Neural progenitor cell (in vitro differentiated cells): Measurements from ENCODE around the gene FBXO44. TPM values are rescaled to one million over a fixed set of nuclear protein-coding genes. Genes with fewer than 3 reads are reported as not detected.
A peak's percentile ranks its signal among the peaks of the same experiment; 100 is the strongest.

Source experiments
- DNase-seq: peaks from one replicate; pipeline ENCODE4 v3.0.0-alpha.2; 2016; ENCODE audit warnings: low spot score
- H2AFZ ChIP-seq: fragments of 200-600 bp; sonication (generic); replicated peaks from 2 replicates; pipeline ENCODE4 v1.6.1; 2016; ENCODE audit warnings: antibody characterized with exemption
- H3F3A ChIP-seq: fragments of 200-600 bp; sonication (generic); 2 replicates; pipeline ENCODE4 v1.6.1; 2016; ENCODE audit warnings: antibody characterized with exemption, low read depth
- H3K27ac ChIP-seq: fragments of 200-600 bp; sonication (generic); 2 replicates; pipeline ENCODE4 v1.5.1; 2016; ENCODE audit warnings: mild to moderate bottlenecking
- H3K27me3 ChIP-seq: fragments of 200-600 bp; sonication (generic); 2 replicates; pipeline ENCODE4 v1.6.1; 2016; ENCODE audit warnings: mild to moderate bottlenecking, moderate library complexity
- H3K36me3 ChIP-seq: fragments of 200-600 bp; sonication (generic); 2 replicates; pipeline ENCODE4 v1.5.1; 2016
- H3K4me1 ChIP-seq: fragments of 200-600 bp; sonication (generic); 2 replicates; pipeline ENCODE4 v1.6.1; 2016; ENCODE audit warnings: mixed run types
- H3K4me2 ChIP-seq: fragments of 200-600 bp; sonication (generic); 2 replicates; pipeline ENCODE4 v1.6.1; 2016
- H3K4me3 ChIP-seq: fragments of 200-600 bp; sonication (generic); 2 replicates; pipeline ENCODE4 v1.5.1; 2016
- H3K79me2 ChIP-seq: fragments of 200-600 bp; sonication (generic); 2 replicates; pipeline ENCODE4 v1.6.1; 2016; ENCODE audit warnings: low read depth
- H3K9ac ChIP-seq: fragments of 200-600 bp; sonication (generic); 2 replicates; pipeline ENCODE4 v1.6.1; 2016
- H3K9me3 ChIP-seq: fragments of 200-600 bp; sonication (generic); 2 replicates; pipeline ENCODE4 v1.5.1; 2016; ENCODE audit warnings: low read depth
- H4K20me1 ChIP-seq: fragments of 200-600 bp; sonication (generic); 2 replicates; pipeline ENCODE4 v1.6.1; 2016; ENCODE audit warnings: low read depth
- H3K27ac Mint-ChIP-seq: 3 replicates; pipeline ENCODE4 v1.8.0; 2021; ENCODE audit warnings: mixed read lengths
- H3K27me3 Mint-ChIP-seq: 2 replicates; pipeline ENCODE4 v1.8.0; 2022; ENCODE audit warnings: low read depth, mild to moderate bottlenecking, inconsistent platforms, moderate library complexity, mixed read lengths; ENCODE audit not compliant: insufficient read depth
- H3K36me3 Mint-ChIP-seq: 3 replicates; pipeline ENCODE4 v1.8.0; 2021; ENCODE audit warnings: mixed read lengths
- H3K4me1 Mint-ChIP-seq: 3 replicates; pipeline ENCODE4 v1.8.0; 2021; ENCODE audit warnings: mixed read lengths
- H3K4me3 Mint-ChIP-seq: 3 replicates; pipeline ENCODE4 v1.8.0; 2021; ENCODE audit warnings: mild to moderate bottlenecking, moderate library complexity, mixed read lengths
- H3K9me3 Mint-ChIP-seq: 3 replicates; pipeline ENCODE4 v1.8.0; 2020; ENCODE audit warnings: mixed read lengths
- EZH2 ChIP-seq: fragments of 200-600 bp; sonication (generic); IDR thresholded peaks from 2 replicates; pipeline ENCODE4 v1.6.1; 2017; ENCODE audit warnings: antibody characterized with exemption, mild to moderate bottlenecking, moderate library complexity
- EZH2phosphoT487 ChIP-seq: fragments of 200-600 bp; sonication (generic); IDR thresholded peaks from 2 replicates; pipeline ENCODE4 v1.6.1; 2017; ENCODE audit warnings: antibody characterized with exemption
- total RNA-seq: library from RNA; depleted of rRNA; stranded (reverse); fragments of >200 nt; gene quantifications from 2 replicates; pipeline ENCODE4 v1.2.3, GENCODE V29; 2015; ENCODE audit warnings: low replicate concordance
- TF ChIP-seq, protein P1 (sequence below): fragments of 200-600 bp; sonication (generic); IDR thresholded peaks from 2 replicates; pipeline ENCODE4 v1.5.1; 2017; ENCODE audit warnings: antibody characterized with exemption, mild to moderate bottlenecking

Gene FBXO44
- total RNA-seq, 1 donor from 2014 or later, result 5.3 TPM

DNA sequence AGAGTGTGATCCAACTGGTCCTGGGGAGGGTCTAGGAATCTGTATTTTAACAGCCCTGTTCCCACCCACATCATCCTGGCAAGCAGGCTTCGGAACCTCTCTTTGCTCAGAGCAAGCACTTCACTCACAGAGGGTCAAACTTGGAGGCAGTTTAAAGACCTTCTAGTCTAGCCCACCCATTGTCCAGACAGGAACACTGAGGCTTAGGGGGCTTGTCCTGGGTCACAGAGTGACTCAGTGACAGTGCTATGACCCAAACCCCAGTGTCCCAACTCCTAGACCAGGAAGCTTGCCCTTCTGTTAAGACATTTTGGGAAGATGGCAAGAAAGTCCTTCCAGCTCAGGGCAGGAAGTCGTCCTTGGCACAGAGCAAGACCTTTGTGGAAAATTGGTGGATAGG is 36.9 kb upstream of the FBXO44 start:
- Histone ChIP-seq H3K9me3 (no peaks in the 10 kb centered on the region), H3K4me2 (no peak overlapping the region), H3K4me1 (no peaks in the 10 kb centered on the region), H3K36me3 (no peaks in the 10 kb centered on the region), H3K27me3 (no peaks in the 10 kb centered on the region), H3K9ac (no peak overlapping the region), H3K4me3 (no peak overlapping the region), H4K20me1 (no peaks in the 10 kb centered on the region), H2AFZ (no peak overlapping the region), H3K79me2 (no peaks in the 10 kb centered on the region), H3K27ac (no peak overlapping the region), H3F3A (no peaks in the 10 kb centered on the region)
- H3K4me1 Mint-ChIP-seq, result peaks cover 5% of the 10 kb centered on the region
- TF ChIP-seq, protein P1, sequence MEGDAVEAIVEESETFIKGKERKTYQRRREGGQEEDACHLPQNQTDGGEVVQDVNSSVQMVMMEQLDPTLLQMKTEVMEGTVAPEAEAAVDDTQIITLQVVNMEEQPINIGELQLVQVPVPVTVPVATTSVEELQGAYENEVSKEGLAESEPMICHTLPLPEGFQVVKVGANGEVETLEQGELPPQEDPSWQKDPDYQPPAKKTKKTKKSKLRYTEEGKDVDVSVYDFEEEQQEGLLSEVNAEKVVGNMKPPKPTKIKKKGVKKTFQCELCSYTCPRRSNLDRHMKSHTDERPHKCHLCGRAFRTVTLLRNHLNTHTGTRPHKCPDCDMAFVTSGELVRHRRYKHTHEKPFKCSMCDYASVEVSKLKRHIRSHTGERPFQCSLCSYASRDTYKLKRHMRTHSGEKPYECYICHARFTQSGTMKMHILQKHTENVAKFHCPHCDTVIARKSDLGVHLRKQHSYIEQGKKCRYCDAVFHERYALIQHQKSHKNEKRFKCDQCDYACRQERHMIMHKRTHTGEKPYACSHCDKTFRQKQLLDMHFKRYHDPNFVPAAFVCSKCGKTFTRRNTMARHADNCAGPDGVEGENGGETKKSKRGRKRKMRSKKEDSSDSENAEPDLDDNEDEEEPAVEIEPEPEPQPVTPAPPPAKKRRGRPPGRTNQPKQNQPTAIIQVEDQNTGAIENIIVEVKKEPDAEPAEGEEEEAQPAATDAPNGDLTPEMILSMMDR, result no peak
- TF ChIP-seq EZH2phosphoT487 (no peak), EZH2 (no peak)
- H3K4me3 Mint-ChIP-seq, result no peak overlapping the region
- H3K36me3 Mint-ChIP-seq, result no peaks in the 10 kb centered on the region
- no peak for DNase-seq
- H3K27ac Mint-ChIP-seq, result no peak overlapping the region
- H3K9me3 Mint-ChIP-seq, result no peaks in the 10 kb centered on the region
- peaks cover 6% of the 10 kb centered on the region for H3K27me3 Mint-ChIP-seq

DNA sequence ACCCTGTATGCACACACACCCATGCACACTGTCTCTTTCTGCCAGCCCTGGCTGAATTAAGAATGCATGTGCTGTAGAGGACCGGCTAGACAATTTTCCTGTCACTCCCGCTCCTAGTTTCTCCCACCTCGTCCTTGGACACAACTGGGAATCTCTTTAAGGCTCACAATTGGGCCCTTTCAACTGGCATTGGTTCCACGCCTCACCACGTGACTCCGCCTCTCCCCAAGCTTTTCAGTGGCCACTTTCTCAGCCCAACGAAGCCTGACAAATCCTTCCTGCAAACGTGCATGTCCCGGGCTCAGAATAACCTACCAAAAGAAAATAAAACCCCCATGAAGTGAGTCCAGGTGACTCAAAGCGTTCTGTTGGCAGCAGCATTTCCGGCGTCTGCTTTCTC is 34.3 kb upstream of the FBXO44 start:
- H3K27ac Mint-ChIP-seq, result no peak overlapping the region
- H3F3A ChIP-seq, result no peaks in the 10 kb centered on the region
- H3K9me3 Mint-ChIP-seq, result no peaks in the 10 kb centered on the region
- H3K9ac ChIP-seq, result no peak overlapping the region
- no peaks in the 10 kb centered on the region for H3K4me1 ChIP-seq
- peak overlapping the region; percentile 0 for H3K4me2 ChIP-seq
- no peak for TF ChIP-seq EZH2phosphoT487
- TF ChIP-seq, protein P1, result no peak
- TF ChIP-seq EZH2, result no peak
- H4K20me1 ChIP-seq, result no peaks in the 10 kb centered on the region
- no peak for DNase-seq
- H3K27me3 ChIP-seq, result no peaks in the 10 kb centered on the region
- no peaks in the 10 kb centered on the region for H3K36me3 Mint-ChIP-seq
- H2AFZ ChIP-seq, result peak overlapping the region; percentile 3
- no peaks in the 10 kb centered on the region for H3K36me3 ChIP-seq
- H3K79me2 ChIP-seq, result no peaks in the 10 kb centered on the region
- H3K27ac ChIP-seq, result no peak overlapping the region
- peaks cover 5% of the 10 kb centered on the region for H3K4me1 Mint-ChIP-seq
- no peak overlapping the region for H3K4me3 ChIP-seq
- no peaks in the 10 kb centered on the region for H3K9me3 ChIP-seq
- no peak overlapping the region for H3K4me3 Mint-ChIP-seq
- H3K27me3 Mint-ChIP-seq, result peaks cover 4% of the 10 kb centered on the region

DNA sequence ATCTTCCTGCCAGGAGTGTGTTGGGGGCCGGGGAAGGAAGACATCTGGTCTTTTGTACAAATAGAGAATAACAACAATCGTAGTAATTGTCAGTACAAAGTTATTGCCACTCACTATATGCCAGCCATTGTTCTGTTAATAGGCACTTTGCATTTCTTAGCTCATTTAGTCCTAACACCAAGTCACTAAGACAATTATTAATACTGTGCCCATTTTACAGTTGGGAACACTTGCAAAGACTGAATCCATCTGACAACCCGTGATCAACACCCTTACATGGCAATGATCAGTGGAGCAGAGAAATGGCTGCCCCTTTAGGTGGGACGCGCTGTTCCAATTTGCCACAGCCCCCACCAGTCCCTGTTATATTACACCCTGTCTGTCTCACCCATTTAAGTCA is 33.8 kb upstream of the FBXO44 start:
- Histone ChIP-seq H3K79me2 (no peaks in the 10 kb centered on the region), H3K4me3 (no peak overlapping the region), H3K36me3 (no peaks in the 10 kb centered on the region), H3K27ac (no peak overlapping the region), H2AFZ (no peak overlapping the region), H3K4me2 (peak overlapping the region; percentile 0), H3K4me1 (no peaks in the 10 kb centered on the region), H3K27me3 (no peaks in the 10 kb centered on the region), H3F3A (no peaks in the 10 kb centered on the region), H3K9ac (no peak overlapping the region), H3K9me3 (no peaks in the 10 kb centered on the region), H4K20me1 (no peaks in the 10 kb centered on the region)
- peak overlapping the region; percentile 5 for H3K4me3 Mint-ChIP-seq
- H3K9me3 Mint-ChIP-seq, result no peaks in the 10 kb centered on the region
- no peak for DNase-seq
- peaks cover 6% of the 10 kb centered on the region for H3K27me3 Mint-ChIP-seq
- H3K27ac Mint-ChIP-seq, result no peak overlapping the region
- peaks cover 5% of the 10 kb centered on the region for H3K4me1 Mint-ChIP-seq
- TF ChIP-seq, protein P1, result no peak
- TF ChIP-seq EZH2 (no peak), EZH2phosphoT487 (no peak)
- H3K36me3 Mint-ChIP-seq, result no peaks in the 10 kb centered on the region

DNA sequence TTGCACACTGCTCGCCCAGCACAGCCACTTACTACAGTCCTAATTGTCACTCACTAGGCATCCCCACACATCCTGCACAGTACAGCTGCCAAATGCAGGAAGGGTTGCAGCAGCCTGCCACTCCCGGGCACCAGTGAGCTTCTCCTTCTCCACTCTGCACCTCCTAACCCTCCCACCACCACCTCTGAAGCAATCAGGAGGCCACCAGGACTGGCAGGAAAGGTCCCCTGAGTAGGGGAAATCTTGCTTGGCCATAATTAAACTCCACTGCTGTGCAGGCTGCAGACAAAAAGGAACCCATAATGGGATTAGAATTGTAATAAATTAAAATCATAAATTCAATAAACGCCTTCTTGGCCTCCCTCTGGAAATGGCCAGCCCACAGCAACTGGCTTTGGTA is 32.3 kb upstream of the FBXO44 start:
- Histone ChIP-seq H3K4me3 (no peak overlapping the region), H3K27ac (no peak overlapping the region), H3K4me1 (no peaks in the 10 kb centered on the region), H3K4me2 (no peak overlapping the region), H3K9me3 (no peaks in the 10 kb centered on the region), H2AFZ (no peak overlapping the region), H3F3A (no peaks in the 10 kb centered on the region), H3K27me3 (no peaks in the 10 kb centered on the region), H3K79me2 (no peaks in the 10 kb centered on the region), H4K20me1 (no peaks in the 10 kb centered on the region), H3K36me3 (no peaks in the 10 kb centered on the region), H3K9ac (no peak overlapping the region)
- Mint-ChIP-seq H3K9me3 (no peaks in the 10 kb centered on the region), H3K36me3 (no peaks in the 10 kb centered on the region), H3K27ac (no peak overlapping the region), H3K4me1 (no peaks in the 10 kb centered on the region), H3K27me3 (peaks cover 6% of the 10 kb centered on the region), H3K4me3 (no peak overlapping the region)
- TF ChIP-seq EZH2, result no peak
- DNase-seq, result no peak
